ENCODE measurements around the gene LRRC4B.

Gene LRRC4B

DNA sequence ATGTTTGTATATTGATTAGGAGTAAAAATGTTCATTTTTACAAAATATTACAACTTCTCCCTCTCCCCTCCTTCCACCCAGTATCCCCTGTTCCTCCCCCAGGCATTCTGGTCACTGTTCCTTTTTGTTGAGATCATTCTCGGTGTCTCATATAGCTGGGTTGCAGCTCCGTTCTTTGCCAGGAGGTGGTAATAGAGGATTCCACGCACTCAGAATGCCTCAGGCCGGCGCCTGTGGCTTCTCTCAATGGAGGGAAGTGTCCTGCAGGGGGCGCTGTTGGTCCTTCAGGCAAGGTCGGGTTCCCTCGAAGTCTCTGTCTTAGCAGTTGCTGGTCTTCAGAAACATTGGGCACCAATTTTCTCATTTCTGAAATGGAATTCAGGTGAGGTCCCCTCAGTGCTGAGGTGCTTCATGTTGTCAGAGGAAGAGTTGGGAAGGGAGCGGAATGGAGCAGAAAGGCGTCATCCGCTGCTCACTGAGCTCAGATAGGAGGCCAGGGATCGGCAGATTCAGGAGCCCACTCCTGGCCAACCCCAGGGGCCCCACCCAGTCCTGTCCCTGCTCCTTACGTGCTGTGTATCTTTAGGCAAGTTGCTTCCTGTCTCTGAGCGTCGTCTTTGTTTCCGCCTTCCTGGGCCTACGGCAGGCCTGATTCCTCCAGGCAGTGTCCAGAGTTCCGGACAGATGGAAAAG is 81.3 kb downstream of the LRRC4B start:
- H3K9ac ChIP-seq, result no peak overlapping the region
- H3K4me2 ChIP-seq (ENCODE audit: low read length), result no peak overlapping the region
- TF ChIP-seq, protein P1, sequence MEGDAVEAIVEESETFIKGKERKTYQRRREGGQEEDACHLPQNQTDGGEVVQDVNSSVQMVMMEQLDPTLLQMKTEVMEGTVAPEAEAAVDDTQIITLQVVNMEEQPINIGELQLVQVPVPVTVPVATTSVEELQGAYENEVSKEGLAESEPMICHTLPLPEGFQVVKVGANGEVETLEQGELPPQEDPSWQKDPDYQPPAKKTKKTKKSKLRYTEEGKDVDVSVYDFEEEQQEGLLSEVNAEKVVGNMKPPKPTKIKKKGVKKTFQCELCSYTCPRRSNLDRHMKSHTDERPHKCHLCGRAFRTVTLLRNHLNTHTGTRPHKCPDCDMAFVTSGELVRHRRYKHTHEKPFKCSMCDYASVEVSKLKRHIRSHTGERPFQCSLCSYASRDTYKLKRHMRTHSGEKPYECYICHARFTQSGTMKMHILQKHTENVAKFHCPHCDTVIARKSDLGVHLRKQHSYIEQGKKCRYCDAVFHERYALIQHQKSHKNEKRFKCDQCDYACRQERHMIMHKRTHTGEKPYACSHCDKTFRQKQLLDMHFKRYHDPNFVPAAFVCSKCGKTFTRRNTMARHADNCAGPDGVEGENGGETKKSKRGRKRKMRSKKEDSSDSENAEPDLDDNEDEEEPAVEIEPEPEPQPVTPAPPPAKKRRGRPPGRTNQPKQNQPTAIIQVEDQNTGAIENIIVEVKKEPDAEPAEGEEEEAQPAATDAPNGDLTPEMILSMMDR (IDR thresholded peaks at IDR 0.05), result peak; percentile 12
- no peak overlapping the region for H3K4me3 ChIP-seq (ENCODE audit: low read depth, low read length)
- no peaks in the 10 kb centered on the region for H3K36me3 ChIP-seq (ENCODE audit: control insufficient read depth, insufficient read depth, low read length)
- no peak overlapping the region for H2AFZ ChIP-seq
- peaks cover 3% of the 10 kb centered on the region for H3K4me1 ChIP-seq
- peaks cover 5% of the 10 kb centered on the region for H3K9me3 ChIP-seq (ENCODE audit: control insufficient read depth, low read length)
- peaks cover 6% of the 10 kb centered on the region for H3K27me3 ChIP-seq (ENCODE audit: control insufficient read depth, insufficient read depth, low read length)
- H3K27ac ChIP-seq, result no peak overlapping the region
- H3K79me2 ChIP-seq, result peaks cover 5% of the 10 kb centered on the region

DNA sequence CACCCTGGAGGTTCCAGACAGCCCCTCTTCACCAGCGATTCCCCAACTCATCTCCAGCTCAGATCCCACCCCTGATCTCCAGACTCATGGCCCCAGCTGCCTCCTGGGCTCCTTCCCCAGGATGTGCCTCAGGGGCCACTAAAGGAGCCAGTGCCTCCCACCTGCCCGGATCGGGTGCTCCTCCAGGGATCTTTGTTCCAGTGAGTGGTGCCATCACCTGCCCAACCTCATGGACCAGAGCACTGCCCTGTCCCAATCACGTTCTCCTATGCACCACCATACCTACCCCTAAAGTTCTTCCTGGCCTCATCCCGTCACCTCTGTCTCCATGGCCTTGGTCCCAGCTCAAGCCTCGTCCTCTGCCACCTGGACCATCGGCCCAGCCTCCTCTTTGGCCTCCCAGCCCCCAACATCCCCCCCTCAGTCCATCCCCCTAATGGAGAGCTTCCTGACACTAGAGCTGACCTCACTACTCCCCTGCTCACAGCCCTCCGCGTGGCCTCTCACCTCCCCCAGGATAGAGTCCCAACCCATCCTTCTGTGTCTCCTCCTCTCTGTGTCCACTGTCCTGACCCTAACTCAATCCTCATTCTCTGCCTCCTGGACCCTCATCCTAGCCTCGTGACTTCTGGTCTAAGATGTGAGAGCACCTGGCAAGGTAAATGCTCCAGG is 82.8 kb downstream of the LRRC4B start:
- TF ChIP-seq, protein P1 (IDR thresholded peaks at IDR 0.05), result no peak
- Histone ChIP-seq H3K9me3 (ENCODE audit: control insufficient read depth, low read length) (peaks cover 5% of the 10 kb centered on the region), H3K27me3 (ENCODE audit: control insufficient read depth, insufficient read depth, low read length) (peaks cover 6% of the 10 kb centered on the region), H2AFZ (no peak overlapping the region), H3K9ac (no peak overlapping the region), H3K79me2 (peaks cover 5% of the 10 kb centered on the region), H3K4me1 (peaks cover 3% of the 10 kb centered on the region), H3K36me3 (ENCODE audit: control insufficient read depth, insufficient read depth, low read length) (no peaks in the 10 kb centered on the region), H3K27ac (no peak overlapping the region), H3K4me3 (ENCODE audit: low read depth, low read length) (no peak overlapping the region), H3K4me2 (ENCODE audit: low read length) (no peak overlapping the region)

DNA sequence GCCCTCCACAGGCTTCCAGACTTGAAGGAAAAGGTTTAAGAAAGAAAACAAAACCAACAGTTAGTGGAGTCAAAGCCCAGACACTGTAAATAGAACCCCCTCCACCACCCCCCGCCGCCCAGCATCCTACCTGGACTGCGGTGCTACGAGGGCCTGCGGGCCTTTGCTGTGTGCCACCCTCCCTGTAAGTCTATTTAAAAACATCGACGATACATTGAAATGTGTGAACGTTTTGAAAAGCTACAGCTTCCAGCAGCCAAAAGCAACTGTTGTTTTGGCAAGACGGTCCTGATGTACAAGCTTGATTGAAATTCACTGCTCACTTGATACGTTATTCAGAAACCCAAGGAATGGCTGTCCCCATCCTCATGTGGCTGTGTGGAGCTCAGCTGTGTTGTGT is 85.3 kb downstream of the LRRC4B start:
- no peak overlapping the region for H3K4me2 ChIP-seq (ENCODE audit: low read length)
- H3K27ac ChIP-seq, result no peak overlapping the region
- peaks cover 5% of the 10 kb centered on the region for H3K9me3 ChIP-seq (ENCODE audit: control insufficient read depth, low read length)
- H3K4me3 ChIP-seq (ENCODE audit: low read depth, low read length), result no peak overlapping the region
- TF ChIP-seq, protein P1 (IDR thresholded peaks at IDR 0.05), result no peak
- H3K27me3 ChIP-seq (ENCODE audit: control insufficient read depth, insufficient read depth, low read length), result peaks cover 6% of the 10 kb centered on the region
- H3K79me2 ChIP-seq, result peaks cover 21% of the 10 kb centered on the region
- H3K9ac ChIP-seq, result no peak overlapping the region
- H3K4me1 ChIP-seq, result peaks cover 6% of the 10 kb centered on the region
- H3K36me3 ChIP-seq (ENCODE audit: control insufficient read depth, insufficient read depth, low read length), result no peaks in the 10 kb centered on the region
- H2AFZ ChIP-seq, result no peak overlapping the region

DNA sequence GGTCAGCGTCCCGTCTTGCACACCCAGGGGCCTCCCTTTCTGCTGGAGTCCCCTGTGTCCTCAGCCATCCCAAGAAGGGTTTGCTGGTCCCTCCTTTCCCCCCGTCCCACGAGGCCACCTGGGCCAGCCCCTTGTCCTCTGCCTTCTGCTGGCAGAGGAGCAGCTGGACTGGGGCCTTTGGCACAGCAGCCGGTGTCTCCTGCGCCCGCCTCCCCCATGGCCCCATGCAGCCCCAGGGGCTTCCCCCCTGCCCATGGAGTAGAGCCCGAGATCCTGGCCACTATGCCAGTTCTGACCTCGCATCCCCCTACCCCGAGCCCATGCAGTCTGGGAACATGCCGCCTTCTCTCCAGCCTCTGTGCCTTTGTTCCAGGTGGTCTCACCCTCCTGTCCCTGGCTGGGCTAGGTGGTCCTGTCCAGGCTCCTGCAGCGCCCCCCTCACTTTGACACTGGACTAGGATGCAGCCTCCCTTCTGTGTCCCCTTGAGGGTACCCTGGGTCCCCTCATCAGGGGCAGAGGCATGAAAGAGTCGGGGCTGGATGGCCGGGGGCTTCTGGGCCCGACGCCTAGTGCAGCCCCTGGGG is 85.9 kb downstream of the LRRC4B start:
- H3K79me2 ChIP-seq, result peaks cover 27% of the 10 kb centered on the region
- peaks cover 5% of the 10 kb centered on the region for H3K9me3 ChIP-seq (ENCODE audit: control insufficient read depth, low read length)
- H3K9ac ChIP-seq, result no peak overlapping the region
- H3K36me3 ChIP-seq (ENCODE audit: control insufficient read depth, insufficient read depth, low read length), result no peaks in the 10 kb centered on the region
- no peak overlapping the region for H3K4me3 ChIP-seq (ENCODE audit: low read depth, low read length)
- H3K4me2 ChIP-seq (ENCODE audit: low read length), result no peak overlapping the region
- H3K27me3 ChIP-seq (ENCODE audit: control insufficient read depth, insufficient read depth, low read length), result peaks cover 6% of the 10 kb centered on the region
- H2AFZ ChIP-seq, result no peak overlapping the region
- peaks cover 11% of the 10 kb centered on the region for H3K4me1 ChIP-seq
- no peak overlapping the region for H3K27ac ChIP-seq
- TF ChIP-seq, protein P1 (IDR thresholded peaks at IDR 0.05), result no peak
